Middle frontal gyrus (tissue), 1 donor: Measurements from ENCODE around the gene PRSS21.

Experiments used
- DNase-seq: peaks from one replicate; pipeline ENCODE4 v3.0.0-alpha.2; 2015; ENCODE audit warnings: low spot score; ENCODE audit errors: extremely low spot score

Gene PRSS21

DNA sequence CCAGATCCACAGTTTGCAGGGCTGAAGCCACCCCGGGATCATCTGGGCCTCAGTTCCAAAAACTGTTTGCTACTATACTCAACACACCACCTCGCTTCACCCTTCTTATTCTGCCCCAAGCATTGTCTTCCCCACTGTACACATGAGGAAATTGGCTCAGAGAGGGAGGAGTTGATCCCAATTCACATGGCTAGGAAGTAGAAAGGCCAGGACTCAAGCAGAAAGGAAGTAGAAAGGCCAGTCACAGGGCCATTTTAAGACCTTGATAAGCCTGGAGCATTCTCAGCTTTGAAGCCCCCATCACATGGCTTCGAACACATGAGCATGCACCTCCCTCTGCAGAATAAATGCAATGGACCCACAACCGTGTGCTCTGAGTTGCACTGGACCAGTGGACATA is 48.6 kb downstream of the PRSS21 start:
- no peak for DNase-seq

DNA sequence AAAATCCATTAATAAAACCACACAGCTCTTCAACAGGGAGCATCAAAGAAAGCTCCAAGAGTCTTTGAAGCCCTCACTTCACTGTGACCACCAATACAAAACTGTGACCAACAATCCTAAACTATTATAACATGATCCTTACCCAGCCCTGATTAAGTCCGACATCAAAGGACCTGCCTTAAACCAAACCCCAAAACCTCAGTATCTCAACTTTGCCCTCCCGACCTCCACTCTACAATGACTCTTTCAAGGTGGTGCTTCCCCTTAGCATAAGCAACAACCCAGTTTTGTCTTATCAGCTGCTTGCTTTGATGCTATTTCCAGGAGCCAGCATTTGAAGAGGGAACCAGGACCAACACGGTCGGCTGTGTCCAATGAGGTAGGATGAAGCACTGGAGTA is 49.4 kb downstream of the PRSS21 start:
- DNase-seq: no peak

- no peak for DNase-seq
These were observed 50.6 kb downstream of the PRSS21 start for GRCh38 chr16:2867661-2867986.

DNA sequence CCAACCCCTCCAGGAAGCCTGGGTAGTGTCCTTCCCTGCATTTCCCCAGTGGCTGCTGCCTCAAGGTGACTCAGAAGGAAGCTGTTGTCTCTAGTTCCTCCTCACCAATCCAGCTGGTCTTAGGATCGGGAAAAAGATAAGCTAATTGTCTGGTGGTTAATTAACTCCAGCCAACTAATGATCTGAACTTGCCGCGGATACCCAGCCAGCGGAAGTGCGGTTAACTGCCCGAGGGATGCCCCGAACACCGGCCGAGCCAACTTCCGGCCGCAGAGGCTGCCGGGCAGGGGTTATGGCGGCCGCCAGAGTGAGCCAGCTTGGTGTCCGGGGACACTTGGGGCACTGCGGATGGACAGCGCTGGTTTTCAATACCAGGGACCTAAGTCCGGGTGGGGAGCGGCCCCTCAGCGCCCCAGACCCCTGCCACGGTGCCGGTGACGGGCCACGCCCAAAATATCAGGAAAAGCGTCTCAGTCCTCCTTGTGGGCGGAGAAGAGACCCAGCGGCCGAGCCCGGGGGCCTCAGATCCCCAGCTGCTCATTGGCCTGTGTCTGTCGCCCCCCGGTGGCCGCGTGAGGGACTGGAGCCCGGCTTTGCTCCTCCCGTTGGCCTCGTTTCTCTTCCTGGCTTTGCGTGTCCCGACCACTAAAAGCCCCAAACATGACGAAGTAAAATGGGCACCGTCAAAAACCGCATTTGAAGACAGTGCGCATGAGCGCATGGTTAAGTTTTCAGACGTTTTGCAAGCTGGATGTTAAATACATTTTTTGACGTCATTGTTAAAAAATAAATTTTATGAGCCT is 51.2 kb downstream of the PRSS21 start:
- peak; percentile 82 for DNase-seq
